ENCODE results near the gene TIMMDC1.
"Not testable (repeated sequence)": the region's sequence is repeated elsewhere in the genome, so short reads cannot be mapped to it uniquely, and the experiment has no call there.

The TIMMDC1 gene

GRCh38 chr3:119557877-119558269, 59.5 kb downstream of the TIMMDC1 start:
- no peak for DNase-seq

- no peak for DNase-seq
Measured at GRCh38 chr3:119558626-119559317, 60.4 kb downstream of the TIMMDC1 start.

- peak; percentile 42 for DNase-seq
Measured at GRCh38 chr3:119559441-119559963, 61.2 kb downstream of the TIMMDC1 start, which contains the start of gene CD80. Gene CD80, minus strand, starts transcription at chr3:119559614. Its CDS starts 1,886 bp downstream, at chr3:119557728.

- no peak for DNase-seq
Measured at GRCh38 chr3:119560160-119560559, 61.8 kb downstream of the TIMMDC1 start.

GRCh38 chr3:119562307-119562961, 64.1 kb downstream of the TIMMDC1 start:
- no peak for DNase-seq

GRCh38 chr3:119563334-119563733, 65.0 kb downstream of the TIMMDC1 start:
- DNase-seq, result not testable (repeated sequence)

- DNase-seq, result no peak
Measured at GRCh38 chr3:119569156-119569555, 70.8 kb downstream of the TIMMDC1 start.

- DNase-seq, result no peak
Measured at GRCh38 chr3:119570229-119570628, 71.9 kb downstream of the TIMMDC1 start.

GRCh38 chr3:119571230-119571629, 72.9 kb downstream of the TIMMDC1 start:
- no peak for DNase-seq

- no peak for DNase-seq
Measured at GRCh38 chr3:119571688-119572087, 73.3 kb downstream of the TIMMDC1 start.
